C4-2B (cell line): ENCODE results near the gene RHOF.

Experiments used
- ZFX ChIP-seq: fragments of 450-650 bp; IDR thresholded peaks from 2 replicates; pipeline ENCODE4 v1.6.1; 2017
- TF ChIP-seq, protein P1 (sequence below): fragments of 450-650 bp; conservative IDR thresholded peaks from 2 replicates; pipeline ENCODE4 v1.5.1; 2017; ENCODE audit warnings: mild to moderate bottlenecking

DNA sequence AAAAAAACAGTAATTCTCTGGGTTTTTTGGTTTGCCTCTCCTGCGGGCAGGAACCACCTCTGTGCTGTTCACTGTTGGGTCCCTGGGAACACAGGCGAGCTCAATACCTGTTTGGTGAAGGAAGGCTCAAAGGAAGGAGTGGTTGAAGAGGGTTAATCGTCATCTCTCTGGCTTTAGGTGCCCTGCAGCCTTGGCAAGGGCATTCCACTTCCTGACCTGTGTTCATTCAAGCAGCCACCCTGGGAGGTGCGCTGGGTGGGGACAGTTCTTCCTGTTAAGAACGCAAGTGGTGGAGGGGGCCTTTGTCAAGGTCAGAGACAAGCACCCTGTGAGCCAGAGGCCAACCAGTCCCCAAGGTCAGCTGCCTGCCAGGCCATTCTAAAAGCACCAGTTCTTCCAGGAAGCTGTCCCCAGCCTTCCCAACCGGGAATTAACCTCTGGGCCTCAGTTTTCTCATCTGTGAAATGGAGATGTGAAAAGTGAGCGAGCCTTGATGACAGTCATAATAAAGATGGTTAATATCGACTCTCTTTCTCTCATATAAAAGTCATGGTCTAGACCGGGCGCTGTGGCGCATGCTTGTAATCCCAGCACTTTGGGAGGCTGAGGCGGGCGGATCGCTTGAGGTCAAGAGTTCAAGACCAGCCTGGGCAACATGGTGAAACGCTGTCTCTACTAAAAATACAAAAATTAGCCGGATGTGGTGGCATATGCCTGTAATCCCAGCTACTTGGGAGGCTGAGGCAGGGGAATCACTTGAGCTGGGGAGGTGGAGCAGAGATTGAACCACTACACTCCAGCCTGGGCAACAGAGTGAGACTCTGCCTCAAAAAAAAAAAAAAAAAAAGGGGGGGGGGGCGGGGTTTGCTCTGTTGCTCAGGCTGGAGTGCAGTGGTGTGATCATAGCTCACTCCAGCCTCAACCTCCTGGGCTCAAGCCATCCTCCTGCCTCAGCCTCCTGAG is 6.1 kb downstream of the RHOF start:
- TF ChIP-seq, protein P1, sequence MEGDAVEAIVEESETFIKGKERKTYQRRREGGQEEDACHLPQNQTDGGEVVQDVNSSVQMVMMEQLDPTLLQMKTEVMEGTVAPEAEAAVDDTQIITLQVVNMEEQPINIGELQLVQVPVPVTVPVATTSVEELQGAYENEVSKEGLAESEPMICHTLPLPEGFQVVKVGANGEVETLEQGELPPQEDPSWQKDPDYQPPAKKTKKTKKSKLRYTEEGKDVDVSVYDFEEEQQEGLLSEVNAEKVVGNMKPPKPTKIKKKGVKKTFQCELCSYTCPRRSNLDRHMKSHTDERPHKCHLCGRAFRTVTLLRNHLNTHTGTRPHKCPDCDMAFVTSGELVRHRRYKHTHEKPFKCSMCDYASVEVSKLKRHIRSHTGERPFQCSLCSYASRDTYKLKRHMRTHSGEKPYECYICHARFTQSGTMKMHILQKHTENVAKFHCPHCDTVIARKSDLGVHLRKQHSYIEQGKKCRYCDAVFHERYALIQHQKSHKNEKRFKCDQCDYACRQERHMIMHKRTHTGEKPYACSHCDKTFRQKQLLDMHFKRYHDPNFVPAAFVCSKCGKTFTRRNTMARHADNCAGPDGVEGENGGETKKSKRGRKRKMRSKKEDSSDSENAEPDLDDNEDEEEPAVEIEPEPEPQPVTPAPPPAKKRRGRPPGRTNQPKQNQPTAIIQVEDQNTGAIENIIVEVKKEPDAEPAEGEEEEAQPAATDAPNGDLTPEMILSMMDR: no peak
- TF ChIP-seq ZFX: no peak
